Activated naive CD8-positive, alpha-beta T cell treated with anti-CD3 and anti-CD28 coated beads, Interleukin-2, amount 50 U/mL, for 24 hours (primary cell): ENCODE data around the gene SNAPC4.

ENCODE experiments used
- ATAC-seq: fragments of 150-1000 bp; cut with Tn5 transposase; one replicate; pipeline ENCODE4 v1.10.0; 2021
- DNase-seq: peaks from one replicate; pipeline ENCODE4 v3.0.0; 2021
- H3K27ac Mint-ChIP-seq: one replicate; pipeline ENCODE4 v1.8.0; 2021; ENCODE audit warnings: mild to moderate bottlenecking, mixed read lengths
- H3K27me3 Mint-ChIP-seq: one replicate; pipeline ENCODE4 v1.8.0; 2021; ENCODE audit warnings: mixed read lengths
- H3K36me3 Mint-ChIP-seq: one replicate; pipeline ENCODE4 v1.8.0; 2021; ENCODE audit warnings: low read depth, mixed read lengths
- H3K4me1 Mint-ChIP-seq: one replicate; pipeline ENCODE4 v1.8.0; 2021; ENCODE audit warnings: mixed read lengths
- H3K4me3 Mint-ChIP-seq: one replicate; pipeline ENCODE4 v1.8.0; 2021; ENCODE audit warnings: mild to moderate bottlenecking, moderate library complexity, mixed read lengths
- H3K9me3 Mint-ChIP-seq: one replicate; pipeline ENCODE4 v1.8.0; 2021; ENCODE audit warnings: mixed read lengths

The SNAPC4 gene

DNA sequence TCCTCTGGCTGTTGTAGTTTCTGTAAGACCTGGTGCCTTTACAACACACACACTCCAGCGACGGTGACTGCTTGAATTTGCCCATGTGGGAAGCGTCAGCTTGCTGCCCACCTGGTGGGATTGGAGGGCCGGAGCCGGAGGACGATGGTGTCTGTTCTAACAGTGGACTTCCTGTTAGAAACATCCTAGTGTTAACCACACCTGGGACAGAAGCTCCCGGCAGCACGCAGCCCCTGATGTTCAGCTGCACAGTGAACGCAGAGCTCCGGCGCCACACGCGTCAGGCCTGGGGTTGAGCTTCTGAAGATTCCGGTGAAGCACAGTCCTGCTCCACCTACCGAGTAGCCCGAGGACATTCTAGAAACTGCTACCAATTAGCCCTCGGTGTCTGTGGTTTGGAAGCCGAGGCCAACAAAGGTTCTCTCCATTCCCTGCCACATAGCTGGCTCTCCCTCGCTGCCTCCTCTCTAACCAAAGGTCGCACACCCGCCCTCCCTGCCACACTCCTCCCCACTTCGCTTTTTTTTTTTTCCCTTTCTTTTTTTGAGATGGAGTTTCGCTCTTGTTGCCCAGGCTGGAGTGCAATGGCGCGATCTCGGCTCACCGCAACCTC is 24.9 kb upstream of the SNAPC4 start:
- Mint-ChIP-seq H3K36me3 (peaks cover 23% of the 10 kb centered on the region), H3K27ac (no peak overlapping the region), H3K4me1 (peaks cover 6% of the 10 kb centered on the region), H3K27me3 (no peaks in the 10 kb centered on the region), H3K4me3 (no peak overlapping the region), H3K9me3 (no peaks in the 10 kb centered on the region)
- no peak for ATAC-seq
- DNase-seq, result no peak

DNA sequence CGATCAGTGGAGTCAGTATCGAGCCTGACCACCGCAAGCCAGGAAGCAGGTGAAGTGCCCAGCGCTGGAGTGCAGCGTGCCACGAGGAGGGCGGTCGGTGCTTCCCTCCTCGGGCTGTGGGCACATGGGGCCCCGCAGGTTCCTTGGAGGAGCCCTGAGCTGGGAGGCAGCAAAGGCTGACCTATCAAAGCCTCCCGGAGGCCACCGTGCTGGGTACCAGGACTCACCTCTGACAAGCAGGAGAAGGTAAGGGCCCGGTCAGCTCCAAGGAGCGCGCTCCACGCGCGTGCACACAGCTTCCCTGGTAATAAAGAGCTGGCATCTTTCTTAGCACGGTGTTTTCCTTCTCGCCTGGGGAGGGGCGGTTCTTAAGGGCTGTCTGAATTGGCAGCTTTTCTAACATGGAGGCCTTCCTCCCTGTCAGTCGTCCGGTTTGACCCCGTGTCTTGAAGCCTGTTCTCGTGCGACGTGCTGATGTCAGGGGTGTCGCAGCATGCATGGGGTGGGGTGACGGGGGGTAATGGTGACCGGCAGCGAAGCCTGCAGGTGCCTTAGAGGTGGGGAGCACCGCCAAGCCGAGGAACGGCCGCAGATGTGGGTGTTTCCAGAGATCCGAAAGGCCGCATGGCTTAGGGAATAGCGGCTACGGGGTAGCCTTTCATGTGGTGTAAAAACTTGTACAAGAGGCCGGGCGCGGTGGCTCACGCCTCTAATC is 23.6 kb upstream of the SNAPC4 start:
- Mint-ChIP-seq H3K27ac (no peak overlapping the region), H3K4me3 (no peak overlapping the region), H3K27me3 (no peaks in the 10 kb centered on the region), H3K9me3 (no peaks in the 10 kb centered on the region), H3K36me3 (peaks cover 29% of the 10 kb centered on the region), H3K4me1 (peaks cover 6% of the 10 kb centered on the region)
- DNase-seq (no peak), ATAC-seq (no peak)

DNA sequence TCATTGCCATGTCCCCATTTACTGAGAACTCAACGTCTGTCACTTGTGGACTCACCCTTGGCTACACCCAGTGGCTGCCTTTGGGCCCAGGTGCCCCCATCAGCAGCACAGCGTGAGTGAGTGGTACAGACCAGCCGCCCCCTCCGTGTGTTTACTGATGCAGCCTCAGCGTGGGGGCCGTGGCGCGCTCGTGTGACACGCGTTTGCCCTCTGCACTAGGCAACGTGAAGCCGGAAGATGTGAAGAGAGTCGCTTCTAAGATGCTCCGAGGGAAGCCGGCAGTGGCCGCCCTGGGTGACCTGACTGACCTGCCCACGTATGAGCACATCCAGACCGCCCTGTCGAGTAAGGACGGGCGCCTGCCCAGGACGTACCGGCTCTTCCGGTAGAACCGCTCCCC is 22.9 kb upstream of the SNAPC4 start:
- DNase-seq (no peak), ATAC-seq (no peak)
- Mint-ChIP-seq H3K4me3 (no peak overlapping the region), H3K27me3 (no peaks in the 10 kb centered on the region), H3K4me1 (peaks cover 6% of the 10 kb centered on the region), H3K27ac (no peak overlapping the region), H3K9me3 (no peaks in the 10 kb centered on the region), H3K36me3 (peaks cover 30% of the 10 kb centered on the region)

DNA sequence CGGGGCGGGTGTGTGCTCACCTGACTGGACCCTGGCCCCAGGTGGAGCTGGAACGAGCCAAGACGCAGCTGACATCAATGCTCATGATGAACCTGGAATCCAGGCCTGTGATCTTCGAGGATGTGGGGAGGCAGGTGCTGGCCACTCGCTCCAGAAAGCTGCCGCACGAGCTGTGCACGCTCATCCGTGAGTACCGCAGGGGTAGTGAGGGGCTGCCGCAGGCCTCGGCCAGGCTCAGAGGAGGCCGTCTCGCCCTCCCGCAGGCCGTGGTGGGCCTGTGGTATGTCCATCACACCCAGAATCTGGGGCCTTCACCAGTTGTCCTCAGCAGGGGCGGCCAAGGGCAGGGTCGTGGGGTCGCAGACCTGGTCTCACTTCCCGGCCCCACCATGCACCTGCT is 21.8 kb upstream of the SNAPC4 start:
- Mint-ChIP-seq H3K4me1 (peaks cover 6% of the 10 kb centered on the region), H3K27ac (no peak overlapping the region), H3K36me3 (peaks cover 34% of the 10 kb centered on the region), H3K4me3 (no peak overlapping the region), H3K9me3 (no peaks in the 10 kb centered on the region), H3K27me3 (no peaks in the 10 kb centered on the region)
- ATAC-seq (no peak), DNase-seq (no peak)

DNA sequence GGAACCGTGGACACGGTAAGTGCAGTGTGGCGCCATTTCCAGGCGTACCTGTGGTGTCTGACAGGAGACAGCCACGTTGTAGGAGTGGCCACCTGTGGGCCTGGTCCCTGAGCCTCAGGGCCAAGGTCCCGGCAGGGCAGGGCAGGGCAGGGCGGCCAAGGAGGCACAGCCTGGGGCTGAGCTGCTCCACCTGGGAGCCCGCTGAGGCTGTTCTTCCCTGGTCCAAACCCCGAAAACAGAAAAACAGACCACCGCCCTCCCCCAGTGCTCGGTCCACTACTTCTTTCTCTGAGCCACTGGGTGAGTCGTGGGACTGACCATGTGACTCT is 19.1 kb upstream of the SNAPC4 start:
- H3K27me3 Mint-ChIP-seq, result no peaks in the 10 kb centered on the region
- no peak overlapping the region for H3K27ac Mint-ChIP-seq
- H3K9me3 Mint-ChIP-seq, result no peaks in the 10 kb centered on the region
- H3K36me3 Mint-ChIP-seq, result peaks cover 39% of the 10 kb centered on the region
- no peaks in the 10 kb centered on the region for H3K4me1 Mint-ChIP-seq
- H3K4me3 Mint-ChIP-seq, result no peak overlapping the region
- DNase-seq (no peak), ATAC-seq (no peak)

- H3K27ac Mint-ChIP-seq, result no peak overlapping the region
- H3K36me3 Mint-ChIP-seq, result peaks cover 45% of the 10 kb centered on the region
- no peak for DNase-seq
- no peak for ATAC-seq
- no peaks in the 10 kb centered on the region for H3K27me3 Mint-ChIP-seq
- H3K4me1 Mint-ChIP-seq, result peaks cover 2% of the 10 kb centered on the region
- no peaks in the 10 kb centered on the region for H3K9me3 Mint-ChIP-seq
- H3K4me3 Mint-ChIP-seq, result no peak overlapping the region
Measured at GRCh38 chr9:136418182-136419091, 18.5 kb upstream of the SNAPC4 start.

DNA sequence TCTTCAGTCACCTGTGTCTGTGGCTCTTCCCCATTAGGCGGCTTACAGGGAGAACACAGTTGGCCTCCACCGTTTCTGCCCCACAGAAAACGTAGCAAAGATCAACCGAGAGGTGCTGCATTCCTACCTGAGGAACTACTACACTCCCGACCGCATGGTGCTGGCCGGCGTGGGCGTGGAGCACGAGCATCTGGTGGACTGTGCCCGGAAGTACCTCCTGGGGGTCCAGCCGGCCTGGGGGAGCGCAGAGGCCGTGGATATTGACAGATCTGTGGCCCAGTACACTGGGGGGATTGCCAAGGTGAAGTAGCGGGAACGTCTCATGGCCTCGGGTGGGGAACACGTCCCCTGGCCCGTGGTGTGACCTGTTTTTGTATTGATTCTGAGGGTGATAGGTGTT is 16.9 kb upstream of the SNAPC4 start:
- Mint-ChIP-seq H3K27ac (no peak overlapping the region), H3K4me3 (no peak overlapping the region), H3K9me3 (no peaks in the 10 kb centered on the region), H3K36me3 (peaks cover 54% of the 10 kb centered on the region), H3K4me1 (peaks cover 10% of the 10 kb centered on the region), H3K27me3 (no peaks in the 10 kb centered on the region)
- DNase-seq (no peak), ATAC-seq (no peak)

- Mint-ChIP-seq H3K4me1 (peaks cover 15% of the 10 kb centered on the region), H3K9me3 (no peaks in the 10 kb centered on the region), H3K4me3 (no peak overlapping the region), H3K27me3 (no peaks in the 10 kb centered on the region), H3K36me3 (peaks cover 59% of the 10 kb centered on the region), H3K27ac (no peak overlapping the region)
- DNase-seq, result no peak
- no peak for ATAC-seq
Measured at GRCh38 chr9:136416427-136416826, 16.5 kb upstream of the SNAPC4 start.

GRCh38 chr9:136412962-136413361 is 13.0 kb upstream of the SNAPC4 start:
- ATAC-seq, result no peak
- H3K4me3 Mint-ChIP-seq, result peak overlapping the region; percentile 17

GRCh38 chr9:136411378-136411777 is 11.4 kb upstream of the SNAPC4 start:
- H3K27ac Mint-ChIP-seq, result peak overlapping the region; percentile 89
- DNase-seq (no peak), ATAC-seq (peak; percentile 59)
- no peaks in the 10 kb centered on the region for H3K9me3 Mint-ChIP-seq
- H3K27me3 Mint-ChIP-seq, result no peaks in the 10 kb centered on the region
- peak overlapping the region; percentile 98 for H3K4me3 Mint-ChIP-seq
- H3K36me3 Mint-ChIP-seq, result peaks cover 61% of the 10 kb centered on the region
- H3K4me1 Mint-ChIP-seq, result peaks cover 47% of the 10 kb centered on the region

More at GRCh38 chr9:136412962-136413361, 13.0 kb upstream of the SNAPC4 start:
- Mint-ChIP-seq H3K36me3 (peaks cover 62% of the 10 kb centered on the region), H3K4me1 (peaks cover 41% of the 10 kb centered on the region), H3K9me3 (no peaks in the 10 kb centered on the region), H3K27ac (no peak overlapping the region), H3K27me3 (no peaks in the 10 kb centered on the region)
- no peak for DNase-seq

DNA sequence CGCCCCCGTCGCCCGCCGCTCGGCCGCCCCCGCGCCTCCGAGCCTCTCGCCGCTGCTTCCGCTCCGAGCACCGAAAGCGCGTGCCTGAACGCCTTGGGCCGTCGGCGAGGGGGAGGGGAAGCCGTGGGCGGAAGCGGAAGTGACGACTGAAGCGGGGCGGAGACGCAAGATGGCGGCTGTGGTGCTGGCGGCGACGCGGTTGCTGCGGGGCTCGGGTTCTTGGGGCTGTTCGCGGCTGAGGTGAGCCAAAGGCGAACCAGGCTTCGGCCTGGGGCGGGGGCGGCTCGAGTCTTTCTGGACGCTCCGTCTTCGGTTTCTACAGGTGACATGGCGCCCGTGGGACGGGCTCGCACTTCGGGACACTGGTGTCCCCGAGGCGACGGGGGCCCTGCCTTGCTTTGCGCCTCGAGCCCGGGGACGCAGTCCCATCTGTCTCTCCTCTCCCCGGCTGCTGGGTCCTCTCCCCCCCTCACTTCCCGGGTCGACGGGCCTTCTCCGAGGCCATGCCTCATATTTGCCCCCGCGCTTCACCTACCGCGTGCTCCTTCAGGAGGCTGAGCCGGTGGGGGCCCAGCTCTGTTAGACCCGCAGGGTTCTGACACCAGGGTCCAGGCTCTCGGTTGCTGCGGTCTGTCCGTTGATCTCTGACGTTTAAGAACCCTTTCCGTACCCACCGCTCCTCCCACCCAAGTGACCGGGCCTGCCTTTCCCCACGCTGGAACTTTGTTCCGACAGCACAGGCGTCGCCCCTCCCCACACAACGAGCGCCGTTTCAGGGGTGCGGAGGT is 10.7 kb upstream of the SNAPC4 start, which contains the start of the genes ENTR1 and PMPCA:
ENTR1 (minus strand) TSS at position 115 of the 788 bp plus-strand sequence. CDS start 217 bp downstream, outside the sequence.
PMPCA (plus strand) TSS at position 159 of the 788 bp plus-strand sequence; CDS start at position 170, 11 bp downstream.
- Mint-ChIP-seq H3K36me3 (peaks cover 59% of the 10 kb centered on the region), H3K4me3 (peak within 1 kb of the TSS; percentile 98), H3K27me3 (no peaks in the 10 kb centered on the region), H3K9me3 (no peaks in the 10 kb centered on the region), H3K4me1 (peaks cover 50% of the 10 kb centered on the region), H3K27ac (peak within 1 kb of the TSS; percentile 93)
- DNase-seq, result peak; percentile 99
- peak; percentile 65 for ATAC-seq

- Mint-ChIP-seq H3K4me3 (peak overlapping the region; percentile 98), H3K36me3 (peaks cover 60% of the 10 kb centered on the region), H3K4me1 (peaks cover 59% of the 10 kb centered on the region), H3K27ac (peak overlapping the region; percentile 93), H3K27me3 (no peaks in the 10 kb centered on the region), H3K9me3 (no peaks in the 10 kb centered on the region)
- DNase-seq (peak; percentile 49), ATAC-seq (peak; percentile 4)
Measured at GRCh38 chr9:136409557-136410455, 9.8 kb upstream of the SNAPC4 start.

DNA sequence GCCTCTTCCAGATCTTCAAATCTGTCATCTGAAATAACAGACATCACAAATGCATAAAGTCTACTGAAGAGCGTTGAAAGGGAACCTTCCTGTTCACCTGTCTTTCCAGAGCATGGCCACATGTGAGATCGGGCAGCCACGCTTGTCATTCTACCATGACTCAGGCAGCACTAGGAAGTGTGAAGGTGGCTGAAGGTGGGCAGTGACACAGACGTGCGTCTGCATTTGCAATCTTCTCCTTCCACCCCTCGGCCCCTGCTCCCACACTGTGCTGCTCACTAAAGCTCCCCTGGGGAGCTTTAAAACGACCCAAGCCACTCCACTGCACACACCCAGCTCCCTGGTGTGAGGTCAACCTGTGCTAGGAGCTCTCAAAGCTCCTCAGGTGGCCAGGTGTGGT is 7.9 kb upstream of the SNAPC4 start:
- peaks cover 70% of the 10 kb centered on the region for H3K4me1 Mint-ChIP-seq
- no peaks in the 10 kb centered on the region for H3K27me3 Mint-ChIP-seq
- H3K9me3 Mint-ChIP-seq, result no peaks in the 10 kb centered on the region
- DNase-seq (no peak), ATAC-seq (no peak)
- H3K36me3 Mint-ChIP-seq, result peaks cover 53% of the 10 kb centered on the region
- peak overlapping the region; percentile 50 for H3K27ac Mint-ChIP-seq
- no peak overlapping the region for H3K4me3 Mint-ChIP-seq
